Stimulated activated CD8-positive, alpha-beta memory T cell treated with anti-CD3 and anti-CD28 coated beads, Interleukin-7, amount 100 ng/mL, for 1 hour (primary cell): Measurements from ENCODE around the gene DDX52.
"Not testable (repeated sequence)": the region's sequence is repeated elsewhere in the genome, so short reads cannot be mapped to it uniquely, and the experiment has no call there.

ENCODE experiments used
- DNase-seq, 2 donors: peaks; one replicate each; pipeline ENCODE4 v3.0.0-alpha.2; 2020; ENCODE audit warnings: low read depth in 2 of 2

DDX52 gene

DNA sequence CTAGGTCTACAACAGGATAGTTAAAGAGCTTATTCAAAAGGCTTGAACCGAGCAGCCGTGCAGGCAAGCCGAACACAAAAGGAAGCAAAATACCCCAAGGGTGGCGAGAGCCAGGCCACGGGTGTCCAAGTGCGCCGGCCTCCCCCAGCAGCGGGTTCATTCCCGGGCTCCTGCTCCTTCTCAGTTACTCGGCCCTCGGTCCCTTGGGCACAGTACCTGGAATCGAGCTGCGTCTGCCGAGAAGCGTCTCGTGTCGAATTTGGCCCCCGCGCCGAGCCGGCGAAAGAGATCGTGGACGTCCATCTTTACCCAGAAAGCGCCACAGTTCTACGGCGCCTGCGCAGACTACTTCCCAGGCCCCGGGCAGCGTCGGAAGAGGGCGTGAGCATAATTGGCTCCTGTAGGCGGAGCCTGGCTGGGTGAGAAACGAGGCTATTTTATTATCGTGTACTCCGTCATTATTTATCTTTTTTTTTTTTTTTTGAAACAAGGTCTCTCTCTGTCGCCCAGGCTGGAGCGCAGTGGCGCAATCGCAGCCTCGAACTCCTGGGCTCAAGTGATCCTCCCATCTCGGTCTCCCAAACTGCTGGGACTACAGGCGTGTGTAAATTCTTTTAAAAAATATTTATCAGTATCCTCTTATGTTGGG, at the start of gene DDX52:
Gene DDX52, minus strand, starts transcription at position 329 of the 649 bp plus-strand sequence. Its CDS starts 26 bp downstream, at position 303.
- DNase-seq, result peak; percentile 76 to 78

- no peak for DNase-seq
Measured at GRCh38 chr17:37691807-37692206, 48.6 kb upstream of the DDX52 start.

GRCh38 chr17:37689317-37689716, 46.1 kb upstream of the DDX52 start:
- DNase-seq, result no peak

DNA sequence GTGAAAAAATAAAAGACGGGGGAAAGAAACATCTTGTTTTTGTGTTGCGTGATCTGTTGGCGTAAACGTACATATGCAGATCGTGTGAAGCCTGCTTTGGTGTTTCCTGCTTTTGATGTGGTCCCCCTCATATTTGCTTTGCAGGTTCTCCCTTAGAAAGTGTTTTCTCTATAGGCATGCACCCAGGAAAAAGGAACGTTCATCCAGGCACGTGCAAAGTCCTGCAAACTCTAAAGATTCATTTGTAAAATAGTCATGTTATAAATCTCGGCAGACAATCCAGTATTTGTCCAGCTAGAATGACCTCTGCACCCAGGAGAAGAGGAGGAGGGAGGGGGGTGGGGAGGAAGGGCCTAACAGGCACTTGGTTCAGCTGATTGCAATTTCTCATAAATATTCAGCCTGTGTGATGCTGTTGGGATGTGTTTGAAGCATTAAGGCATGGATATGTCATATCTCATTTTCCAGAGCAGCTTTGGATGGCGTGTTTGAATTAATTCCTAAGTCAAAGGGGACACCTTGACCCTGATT, 40.3 kb upstream of the DDX52 start:
- DNase-seq, result no peak

DNA sequence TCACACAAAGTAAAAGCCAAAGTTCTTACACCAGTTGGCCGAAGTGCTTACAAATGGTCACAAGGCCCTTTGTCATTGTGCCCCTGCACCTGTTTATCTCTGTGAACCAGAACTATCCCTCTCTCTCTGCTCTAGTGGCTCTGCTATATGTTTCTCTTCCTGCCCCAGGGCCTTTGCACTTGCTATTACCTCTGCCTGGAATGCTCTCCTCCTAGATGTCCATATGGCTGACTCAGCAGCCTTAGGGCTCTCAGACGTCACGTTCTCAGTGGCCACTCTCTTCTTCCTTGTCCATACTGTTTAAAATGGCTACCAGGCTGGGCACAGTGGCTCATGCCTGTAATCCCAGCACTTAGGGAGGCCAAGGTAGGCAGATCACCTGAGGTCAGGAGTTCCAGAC, 38.8 kb upstream of the DDX52 start:
- no peak for DNase-seq

DNA sequence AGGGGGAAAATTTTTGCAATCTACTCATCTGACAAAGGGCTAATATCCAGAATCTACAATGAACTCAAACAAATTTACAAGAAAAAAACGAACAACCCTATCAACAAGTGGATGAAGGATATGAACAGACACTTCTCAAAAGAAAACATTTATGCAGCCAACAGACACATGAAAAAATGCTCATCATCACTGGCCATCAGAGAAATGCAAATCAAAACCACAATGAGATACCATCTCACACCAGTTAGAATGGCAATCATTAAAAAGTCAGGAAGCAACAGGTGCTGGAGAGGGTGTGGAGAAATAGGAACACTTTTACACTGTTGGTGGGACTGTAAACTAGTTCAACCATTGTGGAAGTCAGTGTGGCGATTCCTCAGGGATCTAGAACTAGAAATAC, 36.7 kb upstream of the DDX52 start:
- DNase-seq, result not testable (repeated sequence)

GRCh38 chr17:37678036-37678435, 34.8 kb upstream of the DDX52 start:
- no peak for DNase-seq

DNA sequence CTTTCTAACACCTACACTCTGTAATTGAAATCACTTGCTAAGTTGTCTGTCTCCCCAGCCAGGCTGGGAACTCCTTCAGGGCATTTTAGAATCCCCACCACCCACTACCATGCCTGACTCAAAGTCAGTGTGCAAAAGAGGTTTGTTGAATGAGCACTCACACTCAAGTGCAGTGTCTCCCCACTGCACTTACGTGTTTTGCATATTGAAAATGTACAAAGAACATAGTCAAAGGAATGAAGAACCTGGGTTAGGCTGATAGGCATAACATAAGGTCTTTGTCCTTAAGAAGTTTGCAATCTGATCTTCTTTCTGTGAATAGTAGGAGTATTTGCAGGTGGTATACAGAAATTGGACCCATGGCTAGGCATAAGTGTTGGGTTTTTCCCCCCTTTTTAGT, 33.8 kb upstream of the DDX52 start:
- DNase-seq, result no peak

DNA sequence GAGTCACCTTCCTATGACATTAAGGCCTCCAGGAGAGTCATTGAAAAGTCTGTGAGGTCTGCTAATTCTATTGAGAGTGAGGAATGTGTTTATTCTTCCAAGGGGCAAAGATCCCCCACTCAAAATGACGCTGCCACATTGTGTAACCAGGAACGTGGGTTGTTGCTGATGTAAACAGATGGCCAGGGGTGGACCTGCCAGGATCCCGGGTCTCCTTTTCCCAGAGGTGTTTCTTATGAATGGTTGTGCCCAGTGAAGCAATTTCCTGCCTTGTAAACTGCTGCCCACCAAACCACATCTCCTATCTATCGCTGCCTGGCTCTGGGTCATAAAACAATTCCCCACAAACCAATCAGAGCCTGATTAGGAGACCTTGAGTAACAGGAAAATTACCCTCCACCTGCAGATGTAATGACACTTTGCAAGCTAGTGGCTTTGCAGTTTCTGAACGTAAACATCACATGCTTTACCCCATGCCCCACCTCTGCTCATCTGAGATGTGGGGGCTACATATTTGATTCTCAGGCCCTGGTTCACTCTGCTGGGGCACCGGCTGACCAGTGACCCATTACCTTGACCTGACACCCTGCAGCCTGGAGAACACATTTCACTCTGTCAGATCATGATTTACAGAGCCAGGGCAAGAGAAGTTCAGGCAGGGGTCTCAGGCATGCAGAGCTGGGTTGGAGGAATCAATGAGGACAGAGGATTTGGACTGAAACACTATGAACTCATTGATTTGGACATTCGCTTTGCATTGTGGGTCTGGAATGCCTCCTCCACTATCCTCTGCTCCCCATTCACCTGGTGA, 33.1 kb upstream of the DDX52 start:
- DNase-seq, result no peak

GRCh38 chr17:37674511-37674910, 31.3 kb upstream of the DDX52 start:
- no peak for DNase-seq

- DNase-seq, result no peak
Measured at GRCh38 chr17:37673386-37673785, 30.1 kb upstream of the DDX52 start.

- no peak for DNase-seq
Measured at GRCh38 chr17:37672548-37673078, 29.4 kb upstream of the DDX52 start.

GRCh38 chr17:37671824-37672547, 28.7 kb upstream of the DDX52 start:
- no peak for DNase-seq

DNA sequence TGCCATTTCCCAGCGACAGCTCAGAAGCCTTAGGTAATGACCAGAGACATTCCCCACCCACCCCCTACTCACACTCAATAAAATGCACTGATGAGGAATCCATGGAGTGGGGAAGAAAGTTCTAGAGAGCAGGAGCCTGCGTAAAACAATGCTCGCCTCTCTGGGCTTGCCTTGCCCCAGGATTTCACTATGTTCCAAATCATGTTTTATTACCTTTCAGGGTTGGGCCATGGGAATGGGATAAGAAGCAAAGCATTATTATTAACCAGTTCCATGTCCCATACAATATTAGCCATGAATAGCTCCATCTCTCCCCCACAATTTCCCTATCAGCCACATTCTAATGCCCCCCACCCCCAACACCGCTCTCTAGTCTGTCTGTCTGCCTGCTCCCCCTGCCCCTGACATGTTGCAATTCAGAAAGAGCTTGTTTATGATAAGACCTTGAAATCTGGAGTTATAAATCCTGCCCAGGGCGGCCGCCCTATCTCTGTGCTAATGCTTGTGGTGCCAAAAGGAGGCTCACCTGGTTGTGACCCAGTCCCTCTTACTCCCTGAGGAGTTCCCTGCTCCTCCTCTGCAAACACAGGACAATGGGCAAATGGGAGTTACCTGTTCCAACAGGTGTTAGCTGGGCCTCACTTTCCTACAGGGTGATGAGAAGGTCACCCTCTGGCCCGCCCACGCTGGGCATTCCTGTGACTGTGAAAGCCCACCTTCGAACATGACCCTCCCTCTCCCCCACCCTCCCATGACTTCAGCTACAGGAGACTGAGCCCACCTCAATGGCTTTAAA, 28.0 kb upstream of the DDX52 start:
- DNase-seq, result no peak

DNA sequence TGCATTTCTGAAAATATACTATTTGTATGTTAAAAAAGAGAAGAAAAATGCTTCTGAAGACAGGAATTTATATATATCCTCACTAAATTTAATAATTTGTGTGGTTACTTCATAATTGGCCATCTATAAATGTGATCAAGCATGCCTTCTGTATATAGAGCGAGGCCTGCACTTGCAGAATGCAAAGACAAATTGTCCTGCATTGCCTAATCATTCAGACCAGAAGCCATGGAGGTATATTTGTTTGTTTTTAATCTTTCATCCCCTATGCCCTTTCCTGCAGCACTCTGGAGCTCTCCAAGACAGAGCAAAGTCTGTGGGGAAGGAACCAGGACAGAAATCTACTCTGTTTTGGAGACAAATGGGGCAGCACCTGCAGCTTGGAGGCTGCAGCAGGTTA, 23.8 kb upstream of the DDX52 start:
- no peak for DNase-seq

DNA sequence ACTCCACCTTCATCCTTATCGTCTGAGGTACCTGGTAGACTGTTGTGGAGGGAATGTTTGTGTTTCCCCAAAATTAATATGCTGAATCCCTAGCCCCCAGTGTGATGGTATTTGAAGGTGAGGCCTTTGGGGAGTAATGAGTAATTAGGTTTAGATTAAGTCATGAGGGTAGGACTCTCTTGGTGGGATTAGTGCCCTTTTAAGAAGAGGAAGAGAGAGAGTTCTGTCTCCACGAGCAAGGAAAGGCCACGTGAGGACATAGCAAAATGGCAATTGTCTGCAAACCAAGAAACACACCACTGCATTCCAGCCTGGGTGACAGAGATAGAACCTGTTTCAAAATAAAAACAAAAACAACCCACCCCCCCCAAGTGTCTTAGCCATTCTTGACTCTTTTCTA, 21.0 kb upstream of the DDX52 start:
- DNase-seq, result no peak

DNA sequence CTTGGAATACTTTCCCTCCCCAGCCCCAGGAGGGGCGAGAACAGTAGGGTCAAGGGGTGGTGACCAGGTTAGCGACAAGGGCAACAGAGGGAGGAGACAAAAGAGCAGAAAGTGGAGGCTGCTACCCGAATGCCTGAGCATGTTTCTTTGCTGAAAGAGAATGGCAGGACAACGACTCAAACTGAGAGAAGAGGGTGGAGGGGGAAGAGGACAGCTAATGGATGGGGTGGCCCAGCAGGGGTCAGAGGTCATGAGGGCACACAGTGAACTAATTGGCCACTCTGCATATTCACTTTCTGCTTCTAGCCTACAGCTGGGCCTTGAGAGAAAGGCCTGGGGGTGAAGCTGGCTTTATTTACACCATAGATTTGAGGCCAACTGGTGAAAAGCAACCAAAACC, 19.1 kb upstream of the DDX52 start:
- DNase-seq, result no peak

DNA sequence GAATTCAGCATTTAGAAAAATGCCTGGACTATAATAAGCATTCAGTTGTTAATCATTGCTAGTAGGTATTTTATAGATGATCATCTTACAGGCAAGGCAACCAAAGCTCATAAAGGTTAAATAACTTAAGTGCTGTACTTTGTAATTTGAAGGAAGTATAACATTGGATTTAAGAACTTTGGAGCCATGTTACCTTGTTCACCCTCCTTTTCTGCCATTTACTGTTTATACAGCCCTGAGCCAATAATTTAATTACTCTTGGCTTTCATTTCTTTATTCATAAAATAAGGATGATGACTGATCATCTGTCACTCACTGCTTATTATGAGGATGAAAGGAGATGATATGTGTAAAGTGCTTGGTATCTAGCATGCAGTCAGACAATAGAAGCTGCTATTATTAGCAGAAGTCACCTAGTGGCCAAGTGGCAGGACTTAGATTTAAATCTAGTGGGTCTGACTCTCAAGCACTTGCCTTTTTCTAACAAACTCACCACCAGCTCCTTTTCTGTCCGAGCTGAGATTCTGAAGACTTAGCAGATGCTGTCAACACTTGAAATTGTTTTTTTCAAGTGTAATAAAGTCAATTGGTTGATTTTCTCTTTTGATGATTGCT, 18.3 kb upstream of the DDX52 start:
- no peak for DNase-seq

DNA sequence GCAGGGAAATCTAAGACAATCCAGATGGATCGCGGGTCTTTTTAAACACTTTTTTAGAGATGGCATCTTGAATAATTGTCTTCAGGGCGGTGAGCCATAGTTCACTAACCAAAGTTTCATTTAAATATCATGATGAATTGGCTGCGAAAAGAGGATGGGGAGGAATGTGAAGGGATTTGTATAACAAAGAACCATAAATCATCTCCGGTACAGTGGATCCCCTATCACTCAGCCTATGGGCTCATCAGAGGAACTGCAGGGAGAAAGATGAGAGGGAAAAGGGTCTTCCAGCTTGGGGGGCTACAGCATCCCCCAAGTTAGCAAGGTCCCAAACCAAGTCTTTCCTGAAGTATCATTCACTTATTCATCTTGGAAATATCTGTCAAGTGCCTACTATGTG, 16.7 kb upstream of the DDX52 start:
- DNase-seq, result no peak

DNA sequence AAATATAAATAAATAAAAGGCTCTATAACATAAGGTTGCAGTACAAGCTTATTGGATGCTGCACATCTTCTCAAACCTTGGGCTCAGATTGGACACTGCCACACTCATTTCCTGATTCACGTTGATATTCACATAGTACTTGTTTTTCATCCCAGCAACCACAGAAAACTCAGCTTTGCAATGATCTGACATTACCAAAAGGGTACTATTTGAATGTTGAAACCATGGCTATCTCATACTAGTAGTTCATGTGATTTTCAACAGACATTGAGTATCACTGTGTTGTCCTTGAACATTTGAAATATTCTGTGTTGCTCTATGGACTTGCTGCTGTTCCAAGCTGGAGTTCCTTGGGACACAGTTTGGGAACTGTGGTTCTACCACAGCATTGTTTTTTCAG, 14.0 kb upstream of the DDX52 start:
- DNase-seq, result no peak

GRCh38 chr17:37651849-37652248, 8.6 kb upstream of the DDX52 start:
- no peak for DNase-seq
